GM12892 (cell line): Measurements from ENCODE around the gene CDH23.

ENCODE experiments used
- DNase-seq: peaks from one replicate; pipeline ENCODE4 v3.0.0; 2011; ENCODE audit not compliant: insufficient read length
- FAIRE-seq: peaks from 2 replicates; lab custom pipeline; 2011; peaks lifted over from hg19 to GRCh38; lab: Jason Lieb, UNC
- POLR2A ChIP-seq: IDR thresholded peaks from 2 replicates; pipeline ENCODE4 v1.6.1; 2011; ENCODE audit warnings: low read depth, low read length, control low read depth
- POLR2AphosphoS5 ChIP-seq: IDR thresholded peaks from 2 replicates; pipeline ENCODE4 v1.6.1; 2011; ENCODE audit warnings: low read depth, low read length, control low read depth
- TAF1 ChIP-seq: IDR thresholded peaks from 2 replicates; pipeline ENCODE4 v1.6.1; 2011; ENCODE audit warnings: low read depth, mild to moderate bottlenecking, control low read depth, low read length, borderline replicate concordance

CDH23 gene

GRCh38 chr10:71372882-71373495, 23.7 kb upstream of the CDH23 start:
- FAIRE-seq (peak; percentile 95), DNase-seq (peak; percentile 46)
- TF ChIP-seq TAF1 (no peak), POLR2AphosphoS5 (no peak), POLR2A (no peak)

DNA sequence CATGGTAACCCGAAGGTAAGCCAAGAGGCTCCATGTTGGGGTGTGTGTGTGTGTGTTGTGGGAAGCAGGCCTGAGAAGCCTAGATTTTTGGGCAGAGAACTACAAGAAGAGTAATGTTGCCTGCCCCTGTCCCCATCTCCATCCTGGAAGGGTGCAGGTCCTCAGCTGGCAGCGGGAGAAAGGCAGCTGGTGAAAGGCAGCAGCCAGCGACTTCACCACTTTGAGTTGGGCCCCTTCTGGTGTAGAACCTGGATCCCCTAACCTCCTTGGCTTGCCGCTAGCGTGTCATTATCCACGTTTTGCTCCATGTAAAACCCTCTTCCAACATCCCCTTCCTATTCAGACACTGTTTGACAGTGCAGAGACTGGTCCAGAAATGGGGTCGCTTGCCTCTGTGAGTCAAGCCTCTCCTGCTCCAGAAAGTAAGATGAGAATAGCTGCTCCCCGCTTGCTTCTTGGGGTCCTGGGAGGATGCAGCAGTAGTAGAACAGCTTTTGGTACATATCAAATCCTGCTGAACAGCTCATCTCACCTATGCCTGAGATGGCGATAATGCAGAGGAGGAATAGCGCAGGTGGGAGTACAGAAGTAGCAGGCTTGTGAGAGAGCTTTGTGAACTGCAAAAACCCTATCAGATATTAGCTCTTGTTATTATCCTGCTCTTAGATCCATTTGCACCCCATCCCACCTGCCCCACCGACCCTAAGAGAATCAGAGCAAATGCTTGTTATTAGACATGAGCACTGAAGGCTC, 22.1 kb upstream of the CDH23 start:
- no peak for TF ChIP-seq POLR2A
- no peak for TF ChIP-seq POLR2AphosphoS5
- TF ChIP-seq TAF1: no peak
- DNase-seq: no peak
- FAIRE-seq: no peak

DNA sequence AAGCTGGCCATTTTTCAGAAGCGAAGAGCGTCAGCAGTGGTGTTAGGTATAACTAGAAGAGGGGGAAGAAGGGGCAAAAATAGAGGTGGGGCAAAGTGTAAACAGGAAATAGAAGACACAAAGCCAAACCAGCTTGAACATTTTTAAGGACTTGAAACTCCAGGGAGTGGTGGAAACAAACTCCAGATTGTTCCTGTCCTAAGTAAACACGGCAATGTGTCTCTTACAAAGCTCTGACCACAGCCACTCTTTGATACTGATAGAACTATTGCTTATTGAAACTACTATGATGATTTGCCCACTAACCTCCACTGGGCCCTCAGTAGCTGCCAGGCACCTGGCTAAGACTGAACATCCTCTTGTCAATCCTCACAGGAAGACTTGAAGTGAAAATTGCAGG, 20.8 kb upstream of the CDH23 start:
- no peak for DNase-seq
- TF ChIP-seq POLR2A: no peak
- no peak for TF ChIP-seq POLR2AphosphoS5
- no peak for TF ChIP-seq TAF1
- no peak for FAIRE-seq

DNA sequence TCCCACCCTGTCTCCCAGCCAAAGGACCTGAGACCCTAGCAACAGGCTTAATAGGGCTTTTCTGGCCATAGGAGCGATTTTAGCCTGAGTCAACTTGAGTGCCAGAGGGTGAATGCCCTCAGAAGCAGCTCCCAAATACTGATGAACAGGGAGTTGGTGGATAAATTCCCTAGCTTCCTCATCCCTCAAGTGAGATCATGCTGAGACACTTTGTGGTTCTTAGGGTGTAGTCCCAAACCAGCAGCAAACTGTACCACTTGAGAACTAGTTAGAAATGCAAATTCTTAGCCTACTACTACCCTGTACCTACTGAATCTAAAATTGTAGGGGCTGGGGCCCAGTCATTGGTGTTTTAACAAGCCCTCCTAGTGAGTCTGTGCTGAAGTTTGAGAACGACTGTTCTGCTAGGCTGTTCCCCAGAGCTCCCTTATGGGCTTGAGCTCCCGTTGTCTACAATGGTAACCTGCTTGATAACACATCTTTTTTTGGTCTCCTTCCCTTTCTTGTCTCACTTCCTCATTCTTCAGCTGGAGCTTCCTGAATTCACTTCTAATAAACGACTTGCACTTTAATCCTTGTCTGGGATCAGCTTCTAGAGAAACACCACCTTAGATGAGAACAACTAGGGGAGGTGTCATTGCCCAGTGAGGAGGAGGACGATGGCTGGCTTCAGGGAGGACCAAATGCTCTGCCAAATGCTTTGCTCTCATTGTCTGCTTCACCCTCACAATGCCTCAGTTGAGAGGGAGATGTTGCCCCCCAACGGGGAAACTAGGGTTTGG, 18.2 kb upstream of the CDH23 start:
- DNase-seq: no peak
- no peak for FAIRE-seq
- TF ChIP-seq POLR2AphosphoS5 (no peak), POLR2A (no peak), TAF1 (no peak)

DNA sequence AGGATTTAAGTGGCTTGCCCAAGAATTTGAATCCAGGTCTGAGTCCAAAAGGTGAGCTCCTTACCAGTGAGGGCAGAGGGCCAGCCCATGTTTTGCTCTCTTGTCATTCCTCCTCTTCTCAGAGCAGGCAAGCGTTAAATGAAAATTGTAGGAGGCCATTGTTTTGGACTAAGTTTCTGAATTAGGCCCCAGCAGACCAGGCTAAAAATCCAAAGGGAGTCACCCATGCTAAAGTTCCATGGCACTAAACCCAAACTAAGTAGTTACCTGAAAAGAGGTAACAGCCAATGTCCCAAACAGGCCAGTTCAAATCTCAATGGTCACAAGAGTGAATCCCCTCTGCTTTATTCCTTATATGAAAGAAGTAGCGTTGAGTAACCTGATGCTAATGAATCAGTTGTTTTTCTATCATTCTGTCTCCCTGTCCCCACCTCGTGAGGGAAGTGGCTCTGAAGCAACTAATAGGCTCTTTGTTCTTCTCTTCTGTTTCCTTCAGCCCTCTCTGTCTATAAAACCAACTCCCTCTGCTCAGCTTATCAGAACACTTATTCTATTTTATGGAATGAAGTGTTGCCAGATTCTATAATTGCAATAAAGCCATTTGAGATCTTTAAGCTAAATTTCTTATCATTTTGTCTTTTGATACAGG, 17.5 kb upstream of the CDH23 start:
- TF ChIP-seq POLR2A (no peak), POLR2AphosphoS5 (no peak), TAF1 (no peak)
- no peak for FAIRE-seq
- no peak for DNase-seq

GRCh38 chr10:71380841-71381240, 15.9 kb upstream of the CDH23 start:
- no peak for TF ChIP-seq POLR2A
- TF ChIP-seq POLR2AphosphoS5: no peak
- TF ChIP-seq TAF1: no peak
- FAIRE-seq: no peak
- no peak for DNase-seq

DNA sequence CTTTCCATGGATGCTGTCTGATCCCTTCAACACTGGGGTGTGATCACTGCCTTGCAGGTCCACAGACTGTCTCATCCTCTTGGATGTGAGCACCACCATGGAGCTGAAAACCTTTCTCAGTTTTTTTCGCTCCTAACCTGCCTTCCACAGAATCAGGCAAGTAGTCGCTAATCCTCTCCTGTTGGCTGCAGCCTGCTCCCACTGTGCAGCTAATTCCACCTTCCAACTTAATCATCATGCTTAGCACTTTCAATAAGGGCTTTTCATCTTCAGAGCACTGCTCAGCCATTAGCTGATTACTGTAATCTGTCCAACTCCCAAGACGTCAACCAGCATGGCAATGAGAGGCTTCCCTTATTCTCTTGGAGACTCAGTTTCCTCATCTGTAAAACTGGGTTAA, 15.1 kb upstream of the CDH23 start:
- DNase-seq: no peak
- FAIRE-seq: no peak
- no peak for TF ChIP-seq TAF1
- no peak for TF ChIP-seq POLR2A
- no peak for TF ChIP-seq POLR2AphosphoS5

- no peak for DNase-seq
- TF ChIP-seq POLR2AphosphoS5 (no peak), TAF1 (no peak), POLR2A (no peak)
- no peak for FAIRE-seq
These were observed 14.7 kb upstream of the CDH23 start for GRCh38 chr10:71382028-71382427.

- no peak for FAIRE-seq
- TF ChIP-seq POLR2AphosphoS5 (no peak), TAF1 (no peak), POLR2A (no peak)
- DNase-seq: no peak
These were observed 14.0 kb upstream of the CDH23 start for GRCh38 chr10:71382757-71383156.

DNA sequence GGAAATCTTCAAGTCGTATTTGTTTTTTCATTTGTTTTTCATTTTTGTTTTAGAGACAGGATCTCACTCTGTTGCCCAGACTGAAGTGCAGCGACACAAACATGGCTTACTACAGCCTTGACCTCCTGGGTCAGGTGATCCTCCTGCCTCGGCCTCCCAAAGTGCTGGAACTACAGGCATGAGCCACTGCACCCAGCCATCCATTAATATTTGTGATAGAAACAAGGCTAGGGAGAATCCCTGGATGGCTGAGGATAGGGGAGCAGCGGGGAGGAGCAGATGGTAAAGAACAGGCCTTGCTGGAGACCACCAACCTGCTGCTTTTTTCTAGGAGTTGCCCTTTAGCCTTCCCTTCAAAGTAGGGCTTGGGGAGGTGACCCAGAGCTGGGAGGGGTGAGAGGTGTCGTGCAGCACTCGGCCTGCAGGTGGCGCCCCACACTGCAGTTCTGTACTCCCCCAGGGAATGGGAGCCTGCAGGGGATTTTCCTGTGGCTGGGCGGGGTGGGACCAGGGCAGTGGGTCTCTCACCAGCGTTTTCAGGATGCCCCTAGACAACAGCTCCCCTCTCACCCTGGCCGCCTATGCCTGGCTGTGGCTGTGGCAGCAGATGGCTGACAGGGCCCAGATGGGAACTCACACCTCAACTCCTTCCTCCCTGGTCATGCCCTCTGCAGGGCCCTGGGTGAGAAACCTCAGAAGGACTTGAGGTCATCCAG, 12.6 kb upstream of the CDH23 start:
- TF ChIP-seq POLR2AphosphoS5 (no peak), TAF1 (no peak), POLR2A (no peak)
- FAIRE-seq (peak; percentile 76), DNase-seq (peak; percentile 61)

DNA sequence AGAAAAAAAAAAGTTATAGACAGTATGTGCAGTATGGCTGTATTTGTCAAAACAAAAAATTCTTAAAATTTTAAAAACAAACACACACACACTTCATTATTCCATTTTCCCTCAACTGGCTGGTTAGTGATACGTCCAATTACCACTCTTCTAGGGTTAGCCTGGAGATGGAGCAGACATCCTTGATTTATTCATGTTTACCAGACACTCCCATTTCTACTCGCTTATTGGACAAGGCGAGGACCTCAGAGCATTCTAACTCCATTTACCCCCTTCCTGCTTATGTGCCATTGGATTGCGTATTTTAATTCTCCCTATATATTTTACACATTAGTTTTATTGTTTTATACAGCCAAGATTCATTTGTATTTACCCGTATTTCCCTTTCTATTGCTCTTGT, 8.5 kb upstream of the CDH23 start:
- TF ChIP-seq TAF1: no peak
- no peak for TF ChIP-seq POLR2A
- no peak for TF ChIP-seq POLR2AphosphoS5
- no peak for DNase-seq
- no peak for FAIRE-seq
